Measurements from ENCODE around the gene AVP.

AVP gene

GRCh38 chr20:3045042-3045815 is 39.3 kb downstream of the AVP start:
- no peak for TF ChIP-seq CTCF (IDR thresholded peaks at IDR 0.05; ENCODE audit: low read depth, low read length, missing control alignments)
- H3K4me3 ChIP-seq (replicated peaks; ENCODE audit: low read depth, low read length) = peak overlapping the region; percentile 84
- DNase-seq (ENCODE audit: extremely low read depth, low read depth) = no peak

GRCh38 chr20:3044336-3044965 is 40.1 kb downstream of the AVP start:
- no peak for DNase-seq (ENCODE audit: extremely low read depth, low read depth)
- no peak overlapping the region for H3K4me3 ChIP-seq (replicated peaks; ENCODE audit: low read depth, low read length)
- TF ChIP-seq CTCF (IDR thresholded peaks at IDR 0.05; ENCODE audit: low read depth, low read length, missing control alignments) = no peak

- no peak within 1 kb of the TSS for H3K4me3 ChIP-seq (replicated peaks; ENCODE audit: low read depth, low read length)
- DNase-seq (ENCODE audit: extremely low read depth, low read depth) = no peak
- no peak for TF ChIP-seq CTCF (IDR thresholded peaks at IDR 0.05; ENCODE audit: low read depth, low read length, missing control alignments)
Measured at GRCh38 chr20:3043322-3043721, 41.2 kb downstream of the AVP start, which contains the start of gene GNRH2. TSS of gene GNRH2 (plus strand) at chr20:3043622. CDS start at chr20:3044415, 793 bp downstream.

GRCh38 chr20:3042625-3043024 is 41.9 kb downstream of the AVP start:
- no peak for DNase-seq (ENCODE audit: extremely low read depth, low read depth)
- H3K4me3 ChIP-seq (replicated peaks; ENCODE audit: low read depth, low read length) = no peak overlapping the region
- TF ChIP-seq CTCF (IDR thresholded peaks at IDR 0.05; ENCODE audit: low read depth, low read length, missing control alignments) = no peak

- DNase-seq (ENCODE audit: extremely low read depth, low read depth) = no peak
- TF ChIP-seq CTCF (IDR thresholded peaks at IDR 0.05; ENCODE audit: low read depth, low read length, missing control alignments) = no peak
- 0 out of 2 replicates have a peak overlapping the region, but pooled peaks have one; percentile 11 for H3K4me3 ChIP-seq (replicated peaks; ENCODE audit: low read depth, low read length)
Measured at GRCh38 chr20:3041854-3042409, 42.6 kb downstream of the AVP start.

GRCh38 chr20:3040086-3040485 is 44.4 kb downstream of the AVP start:
- no peak for DNase-seq (ENCODE audit: extremely low read depth, low read depth)
- TF ChIP-seq CTCF (IDR thresholded peaks at IDR 0.05; ENCODE audit: low read depth, low read length, missing control alignments) = no peak
- no peak overlapping the region for H3K4me3 ChIP-seq (replicated peaks; ENCODE audit: low read depth, low read length)

Measured in HFF-Myc (cell line).